ENCODE results near the gene TENT4A.

The TENT4A gene

GRCh38 chr5:6792376-6792775 lies 79.1 kb downstream of the TENT4A start:
- Histone ChIP-seq H3K27me3 (ENCODE audit: control insufficient read depth, insufficient read depth, low read length) (no peaks in the 10 kb centered on the region), H3K4me1 (ENCODE audit: control insufficient read depth, insufficient read depth, low read length) (no peaks in the 10 kb centered on the region), H3K4me3 (ENCODE audit: low read length) (no peak overlapping the region), H3K9me3 (ENCODE audit: control insufficient read depth, insufficient read depth, low read length) (no peaks in the 10 kb centered on the region), H3K36me3 (ENCODE audit: control insufficient read depth, insufficient read depth, low read length) (no peaks in the 10 kb centered on the region), H3K27ac (ENCODE audit: low read length) (no peak overlapping the region)
- no CpG with 5 or more reads among the region's 5 CpGs for WGBS (ENCODE audit: insufficient coverage, insufficient read length)
- no peak for DNase-seq (ENCODE audit: low read depth, low spot score)

- no peak for DNase-seq (ENCODE audit: low read depth, low spot score)
- Histone ChIP-seq H3K27me3 (ENCODE audit: control insufficient read depth, insufficient read depth, low read length) (no peaks in the 10 kb centered on the region), H3K4me1 (ENCODE audit: control insufficient read depth, insufficient read depth, low read length) (no peaks in the 10 kb centered on the region), H3K9me3 (ENCODE audit: control insufficient read depth, insufficient read depth, low read length) (no peaks in the 10 kb centered on the region), H3K36me3 (ENCODE audit: control insufficient read depth, insufficient read depth, low read length) (no peaks in the 10 kb centered on the region), H3K4me3 (ENCODE audit: low read length) (no peak overlapping the region), H3K27ac (ENCODE audit: low read length) (no peak overlapping the region)
- WGBS (ENCODE audit: insufficient coverage, insufficient read length): no CpG with 5 or more reads among the region's 14 CpGs
These were observed 79.8 kb downstream of the TENT4A start for GRCh38 chr5:6792911-6793471.

- Histone ChIP-seq H3K27ac (ENCODE audit: low read length) (no peak overlapping the region), H3K4me1 (ENCODE audit: control insufficient read depth, insufficient read depth, low read length) (no peaks in the 10 kb centered on the region), H3K27me3 (ENCODE audit: control insufficient read depth, insufficient read depth, low read length) (no peaks in the 10 kb centered on the region), H3K9me3 (ENCODE audit: control insufficient read depth, insufficient read depth, low read length) (no peaks in the 10 kb centered on the region; the same call in 1 of the 2 replicates), H3K36me3 (ENCODE audit: control insufficient read depth, insufficient read depth, low read length) (no peaks in the 10 kb centered on the region; the same call in 1 of the 2 replicates), H3K4me3 (ENCODE audit: low read length) (no peak overlapping the region)
- no CpG with 5 or more reads among the region's 5 CpGs for WGBS (ENCODE audit: insufficient coverage, insufficient read length)
- DNase-seq (ENCODE audit: low read depth, low spot score): no peak
These were observed 88.0 kb downstream of the TENT4A start for GRCh38 chr5:6801236-6801635.

- Histone ChIP-seq H3K27me3 (ENCODE audit: control insufficient read depth, insufficient read depth, low read length) (no peaks in the 10 kb centered on the region), H3K4me1 (ENCODE audit: control insufficient read depth, insufficient read depth, low read length) (no peaks in the 10 kb centered on the region), H3K36me3 (ENCODE audit: control insufficient read depth, insufficient read depth, low read length) (no peaks in the 10 kb centered on the region; the same call in 1 of the 2 replicates), H3K27ac (ENCODE audit: low read length) (no peak overlapping the region), H3K9me3 (ENCODE audit: control insufficient read depth, insufficient read depth, low read length) (no peaks in the 10 kb centered on the region; the same call in 1 of the 2 replicates), H3K4me3 (ENCODE audit: low read length) (no peak overlapping the region)
- WGBS (ENCODE audit: insufficient coverage, insufficient read length): no CpG with 5 or more reads among the region's 7 CpGs
- DNase-seq (ENCODE audit: low read depth, low spot score): no peak
These were observed 90.8 kb downstream of the TENT4A start for GRCh38 chr5:6803981-6804550.

GRCh38 chr5:6804766-6805501 lies 91.7 kb downstream of the TENT4A start:
- no peaks in the 10 kb centered on the region; the same call in 1 of the 2 replicates for H3K36me3 ChIP-seq (ENCODE audit: control insufficient read depth, insufficient read depth, low read length)
- no peak for DNase-seq (ENCODE audit: low read depth, low spot score)
- H3K27ac ChIP-seq (ENCODE audit: low read length): no peak overlapping the region
- no peaks in the 10 kb centered on the region for H3K4me1 ChIP-seq (ENCODE audit: control insufficient read depth, insufficient read depth, low read length)
- no peaks in the 10 kb centered on the region for H3K27me3 ChIP-seq (ENCODE audit: control insufficient read depth, insufficient read depth, low read length)
- no peak overlapping the region for H3K4me3 ChIP-seq (ENCODE audit: low read length)
- no peaks in the 10 kb centered on the region; the same call in 1 of the 2 replicates for H3K9me3 ChIP-seq (ENCODE audit: control insufficient read depth, insufficient read depth, low read length)
- no CpG with 5 or more reads among the region's 5 CpGs for WGBS (ENCODE audit: insufficient coverage, insufficient read length)

GRCh38 chr5:6805841-6806240 lies 92.6 kb downstream of the TENT4A start:
- H3K4me3 ChIP-seq (ENCODE audit: low read length): no peak overlapping the region
- H3K27me3 ChIP-seq (ENCODE audit: control insufficient read depth, insufficient read depth, low read length): no peaks in the 10 kb centered on the region
- no CpG with 5 or more reads among the region's 2 CpGs for WGBS (ENCODE audit: insufficient coverage, insufficient read length)
- no peaks in the 10 kb centered on the region for H3K4me1 ChIP-seq (ENCODE audit: control insufficient read depth, insufficient read depth, low read length)
- no peaks in the 10 kb centered on the region; the same call in 1 of the 2 replicates for H3K36me3 ChIP-seq (ENCODE audit: control insufficient read depth, insufficient read depth, low read length)
- no peaks in the 10 kb centered on the region; the same call in 1 of the 2 replicates for H3K9me3 ChIP-seq (ENCODE audit: control insufficient read depth, insufficient read depth, low read length)
- no peak overlapping the region for H3K27ac ChIP-seq (ENCODE audit: low read length)
- no peak for DNase-seq (ENCODE audit: low read depth, low spot score)

Data from iPS DF 6.9 (cell line).